Endometrial microvascular endothelial cells (primary cell): ENCODE measurements around the gene GPR78. TPM values are rescaled to one million over a fixed set of nuclear protein-coding genes. Genes with fewer than 3 reads are reported as not detected.

Source experiments
- in situ Hi-C: cut with HindIII; loops from 2 replicates; pipeline ENCODE4 v1.10.0; 2017; ENCODE audit warnings: low sequenced_read_pairs, low pct_unique_long_range_greater_than_20kb; ENCODE audit errors: inconsistent ontology term
- total RNA-seq: library from RNA; depleted of rRNA; stranded (reverse); fragments of >200 nt; gene quantifications from one replicate; pipeline ENCODE4 v1.2.3, GENCODE V29; 2015; ENCODE audit errors: inconsistent ontology term

GPR78 gene
- total RNA-seq, 1 donor from 2014 or later, result not detected

- in situ Hi-C loops, result no loop called here
These were observed 13.3 kb downstream of the GPR78 start for GRCh38 chr4:8593264-8594096.

GRCh38 chr4:8594097-8595038 is 14.2 kb downstream of the GPR78 start:
- in situ Hi-C loops, result no loop called here

DNA sequence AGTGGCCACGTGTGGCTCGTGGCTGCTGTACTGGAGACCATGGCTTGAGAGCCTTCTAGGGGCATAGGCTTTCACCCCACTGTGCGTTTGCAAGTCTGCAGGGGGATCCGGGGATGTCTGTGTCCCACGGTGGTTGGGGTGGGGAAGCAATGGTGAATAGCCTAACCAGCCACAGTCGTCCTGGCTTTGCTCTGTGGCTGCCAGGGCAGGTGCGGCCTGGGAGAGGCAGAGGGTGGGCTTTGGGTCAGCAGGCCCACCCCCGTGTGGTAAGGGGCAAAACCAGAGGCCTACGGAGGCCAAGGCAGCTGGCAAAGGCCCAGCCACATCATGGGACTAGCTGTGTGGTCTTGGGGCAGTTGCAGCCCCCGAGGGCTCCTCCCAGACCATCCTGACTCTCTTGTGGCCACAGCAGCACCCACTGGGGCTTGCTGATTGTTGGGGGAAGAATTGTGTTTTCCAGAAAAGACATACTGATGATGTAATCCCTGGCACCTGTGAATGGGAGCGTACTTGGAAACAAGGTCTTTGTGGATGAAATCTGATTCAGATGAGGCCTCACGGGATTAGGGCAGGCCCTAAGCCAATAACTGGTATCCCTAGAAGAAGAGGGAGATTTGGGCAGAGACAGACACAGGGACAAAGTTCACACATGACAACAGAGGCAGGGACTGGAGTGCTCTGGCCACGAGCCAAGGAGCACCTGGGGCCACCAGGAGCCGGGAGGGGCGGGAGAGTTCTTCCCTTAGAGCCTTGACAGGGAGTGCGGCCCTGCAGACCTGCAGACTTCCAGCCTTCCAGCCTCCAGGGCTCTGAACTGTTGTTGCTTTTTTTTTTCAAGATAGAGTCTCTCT is 15.3 kb downstream of the GPR78 start:
- in situ Hi-C loops, result no loop called here

DNA sequence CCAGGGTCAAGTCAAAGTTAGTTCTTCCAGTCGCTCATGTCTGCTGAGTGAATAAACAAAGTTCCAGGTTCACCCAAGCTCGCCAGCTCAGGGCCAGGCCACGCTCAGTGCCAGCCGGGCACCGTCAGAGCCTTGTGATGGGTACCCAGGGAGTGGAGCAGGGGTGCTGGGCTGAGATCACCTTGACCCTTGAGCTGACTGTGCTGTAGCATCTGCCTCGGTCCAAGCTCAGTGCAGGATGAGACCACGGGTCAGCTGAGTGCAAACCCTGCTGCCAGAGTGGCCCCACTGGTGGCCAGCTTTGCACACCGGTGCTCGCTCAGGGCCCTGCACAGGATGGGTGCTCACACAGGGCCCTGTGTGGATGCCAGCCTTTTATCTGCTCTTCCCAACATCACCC is 16.7 kb downstream of the GPR78 start:
- in situ Hi-C loops, result no loop called here

DNA sequence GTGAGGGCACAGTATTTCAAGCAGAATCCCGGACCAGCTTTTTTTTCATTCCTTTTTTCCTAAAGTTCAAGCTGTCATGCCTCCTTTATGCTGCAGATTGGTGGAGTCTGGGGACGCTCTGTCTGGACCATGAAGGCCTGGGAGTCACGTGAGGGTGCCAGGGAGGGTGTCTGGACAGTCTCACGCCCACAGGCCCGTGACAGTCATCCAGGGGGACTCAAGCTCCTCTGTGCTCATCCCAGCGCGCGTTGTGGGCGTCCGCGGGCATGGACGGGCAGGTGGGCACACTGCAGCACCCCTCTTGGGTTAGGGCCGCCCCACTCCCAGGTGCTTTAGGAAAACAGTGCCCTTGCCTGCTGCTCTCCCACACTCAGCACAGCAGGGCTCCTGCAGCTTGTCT is 17.1 kb downstream of the GPR78 start:
- in situ Hi-C loops, result no loop called here

DNA sequence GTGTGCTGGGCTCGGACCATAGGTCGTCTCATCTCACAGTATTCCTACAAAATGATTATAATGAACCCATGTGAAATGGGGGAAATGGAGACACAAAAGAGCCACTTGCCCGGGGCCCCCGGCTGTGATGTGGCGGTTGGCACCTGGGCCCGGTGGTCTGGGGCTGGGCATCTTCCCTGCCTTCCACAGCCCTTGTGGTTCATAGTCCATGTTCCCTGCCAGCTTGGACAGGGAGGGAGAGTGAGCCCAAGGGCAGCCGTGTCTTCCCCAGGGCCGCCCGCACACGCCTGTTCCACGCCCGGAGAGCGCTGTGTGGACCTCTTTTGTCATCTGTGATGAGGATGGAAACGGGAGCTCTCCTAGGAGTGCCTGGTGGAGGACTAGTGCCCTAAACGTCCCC is 17.6 kb downstream of the GPR78 start:
- in situ Hi-C loops, result no loop called here

DNA sequence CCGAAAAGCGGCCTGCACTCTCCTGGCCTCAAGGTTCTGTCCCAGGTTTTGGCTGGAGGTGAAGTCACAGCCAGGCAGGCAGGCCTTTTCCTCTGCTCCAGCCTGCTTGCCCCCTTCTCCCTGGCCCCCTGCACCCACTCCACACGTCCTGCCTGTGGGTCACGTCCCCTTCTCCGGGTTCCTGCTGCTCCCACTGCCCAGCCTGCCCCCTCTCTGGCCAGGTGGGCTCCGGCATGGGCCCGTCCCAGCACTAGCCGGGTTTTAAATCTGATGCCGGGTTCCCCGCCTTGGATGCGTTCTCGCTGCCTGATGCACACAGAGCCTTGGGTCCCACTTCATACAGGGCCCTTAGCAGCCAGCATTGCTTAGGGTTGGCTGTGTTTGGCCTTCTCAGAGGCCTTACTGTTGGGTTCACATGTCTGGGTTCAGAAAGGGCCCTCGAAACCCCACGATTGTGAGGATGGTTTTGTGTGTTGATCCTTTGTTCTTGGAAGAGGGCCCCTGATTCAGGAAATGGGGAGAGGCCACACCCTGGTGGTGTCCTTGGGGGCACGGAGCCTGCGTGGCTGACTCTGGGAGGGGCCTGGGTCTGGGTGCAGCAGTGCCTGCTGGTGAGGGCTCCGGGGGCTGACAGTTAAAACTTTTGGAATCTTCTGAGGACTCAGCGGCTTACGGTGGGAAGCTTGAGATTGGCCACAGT is 18.3 kb downstream of the GPR78 start:
- in situ Hi-C loops, result no loop called here

DNA sequence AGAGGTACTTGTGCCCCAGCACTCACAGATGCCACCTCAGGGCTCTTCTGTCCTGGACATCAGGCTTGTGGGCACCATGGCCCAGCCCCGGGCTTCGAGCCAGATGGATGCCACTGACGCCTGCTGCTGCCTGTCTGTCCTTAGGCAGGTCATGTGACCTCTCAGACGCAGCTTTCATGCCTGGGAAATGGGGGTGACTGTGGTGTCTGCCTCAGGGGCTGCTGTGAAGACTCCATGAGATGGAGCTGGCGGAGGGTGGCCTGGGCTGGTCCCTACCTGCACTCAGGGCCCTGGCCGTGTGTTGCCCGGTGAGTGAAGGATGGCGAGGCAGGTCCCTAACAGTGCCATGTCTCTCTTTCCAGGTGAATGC is 18.9 kb downstream of the GPR78 start:
- in situ Hi-C loops, result no loop called here

DNA sequence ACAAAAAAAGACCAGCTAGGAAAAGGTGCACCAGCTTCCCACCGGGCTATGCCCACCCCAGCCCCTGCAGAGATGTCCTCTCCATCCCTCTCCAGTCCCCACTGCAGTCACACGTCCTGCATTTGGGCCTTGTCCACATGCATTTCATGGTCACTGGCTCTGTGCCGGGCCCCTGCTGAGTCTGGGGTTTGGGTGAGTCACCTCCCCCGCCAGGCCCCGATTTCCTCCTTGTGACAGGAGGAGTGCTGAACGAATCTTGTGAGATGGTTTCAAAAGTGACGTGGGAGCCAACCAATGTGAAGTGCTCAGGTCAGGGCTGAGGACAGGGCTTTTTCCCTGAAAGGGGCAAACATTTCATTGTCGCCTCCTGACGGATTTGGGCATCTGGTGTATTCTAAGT is 19.5 kb downstream of the GPR78 start:
- in situ Hi-C loops, result no loop called here

- in situ Hi-C loops, result no loop called here
These were observed 20.1 kb downstream of the GPR78 start for GRCh38 chr4:8600266-8600665.

DNA sequence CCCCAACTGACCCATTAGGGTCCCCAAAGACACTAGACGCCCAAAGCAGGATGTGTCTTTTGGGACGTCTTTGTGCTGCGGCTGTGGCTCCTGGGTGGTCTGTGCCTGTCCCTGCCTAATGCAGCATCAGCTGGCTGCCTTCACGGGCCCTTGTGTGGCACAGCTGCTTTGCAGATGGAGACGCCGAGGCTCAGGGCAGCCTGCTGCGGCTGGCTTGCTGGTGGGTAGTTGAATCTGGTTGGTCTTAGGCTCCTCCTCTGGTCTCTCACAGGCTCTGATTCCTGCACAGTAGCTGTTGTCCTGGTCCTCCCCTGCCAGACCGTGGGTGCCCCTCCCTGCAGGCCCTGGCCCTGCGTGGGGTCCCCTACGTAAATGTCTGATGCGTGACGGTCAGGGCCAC is 20.5 kb downstream of the GPR78 start:
- in situ Hi-C loops, result no loop called here

DNA sequence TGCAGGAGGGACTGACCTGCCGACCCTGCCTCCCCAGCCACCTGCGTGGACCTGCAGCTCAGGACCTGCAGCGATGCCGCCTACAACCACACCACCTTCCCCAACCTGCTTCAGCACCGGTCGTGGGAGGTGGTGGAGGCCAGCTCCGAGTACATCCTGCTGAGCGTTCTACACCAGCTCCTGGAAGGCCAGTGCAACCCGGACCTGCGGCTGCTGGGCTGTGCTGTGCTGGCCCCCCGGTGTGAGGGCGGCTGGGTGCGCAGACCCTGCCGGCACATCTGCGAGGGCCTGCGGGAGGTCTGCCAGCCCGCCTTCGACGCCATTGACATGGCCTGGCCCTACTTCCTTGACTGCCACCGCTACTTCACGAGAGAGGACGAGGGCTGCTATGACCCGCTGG is 20.9 kb downstream of the GPR78 start:
- in situ Hi-C loops, result no loop called here

GRCh38 chr4:8601556-8601955 is 21.4 kb downstream of the GPR78 start:
- in situ Hi-C loops, result no loop called here

DNA sequence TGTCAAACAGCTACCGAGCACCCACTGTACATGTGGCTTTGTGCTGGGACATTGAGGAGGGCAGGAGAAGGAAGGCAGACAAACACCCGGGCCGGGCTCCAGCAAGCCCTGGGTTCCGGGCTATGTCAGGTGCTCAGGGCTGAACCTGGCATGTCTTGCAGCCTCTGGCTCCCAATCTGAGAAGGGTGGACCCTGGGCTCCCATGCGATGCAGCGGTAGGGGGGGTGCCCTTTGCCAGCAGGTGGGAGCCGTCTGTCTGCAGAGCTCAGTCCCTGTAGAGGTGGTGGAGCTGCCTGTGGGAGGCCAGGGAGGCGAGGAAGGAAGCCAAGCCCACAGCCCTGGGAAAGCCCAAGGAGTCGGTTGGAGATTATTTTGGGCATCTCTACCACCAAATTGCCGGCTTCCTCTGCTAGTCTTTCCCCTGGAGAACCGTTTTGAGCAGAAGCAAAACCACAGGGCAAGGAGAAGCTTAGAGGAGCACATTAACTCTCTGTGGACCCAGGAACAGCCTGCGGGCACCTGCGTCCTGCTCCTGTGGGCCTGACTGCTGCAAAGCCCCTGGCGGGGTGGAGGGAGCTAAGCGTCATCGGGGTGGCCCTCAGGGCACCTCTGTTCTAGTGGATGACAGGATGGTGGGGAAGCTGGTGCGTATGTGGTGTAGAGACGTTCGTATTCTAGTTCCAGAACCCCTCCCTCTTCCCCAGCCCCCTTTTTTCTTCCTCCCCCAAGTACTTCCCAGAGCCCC is 22.7 kb downstream of the GPR78 start:
- in situ Hi-C loops, result no loop called here

DNA sequence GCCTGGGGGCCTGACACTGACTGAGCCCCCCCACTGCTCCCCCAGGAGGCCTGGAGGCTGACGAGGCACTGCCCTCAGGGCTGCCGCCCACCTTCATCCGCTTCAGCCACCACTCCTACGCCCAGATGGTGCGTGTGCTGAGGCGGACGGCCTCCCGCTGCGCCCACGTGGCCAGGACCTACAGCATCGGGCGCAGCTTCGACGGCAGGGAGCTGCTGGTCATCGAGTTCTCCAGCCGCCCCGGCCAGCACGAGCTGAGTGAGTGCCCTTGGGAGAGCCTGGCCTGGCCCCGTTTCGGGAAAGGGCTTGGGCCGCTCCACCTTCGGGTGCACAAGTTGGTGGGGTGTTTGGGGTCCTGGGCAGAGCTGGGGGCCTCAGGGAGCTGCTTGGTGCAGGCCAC is 23.7 kb downstream of the GPR78 start:
- in situ Hi-C loops, result no loop called here

GRCh38 chr4:8605289-8605688 is 25.1 kb downstream of the GPR78 start:
- in situ Hi-C loops, result no loop called here

DNA sequence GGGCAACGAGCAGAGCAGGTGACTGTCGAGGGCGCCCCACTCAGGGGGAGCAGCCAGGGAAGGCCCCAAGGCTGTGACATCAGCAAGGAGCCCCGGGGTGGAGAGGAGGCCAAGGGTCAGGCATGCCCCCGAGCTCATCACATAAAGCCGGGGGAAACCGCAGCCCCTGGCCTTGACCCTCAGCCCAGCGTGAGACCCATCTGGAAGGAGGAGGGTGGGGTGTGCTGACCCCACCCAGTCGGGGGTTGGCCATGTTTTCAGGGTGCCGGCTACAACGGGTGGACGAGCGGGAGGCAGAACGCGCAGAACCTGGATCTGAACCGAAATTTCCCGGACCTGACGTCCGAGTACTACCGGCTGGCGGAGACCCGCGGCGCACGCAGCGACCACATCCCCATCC is 26.3 kb downstream of the GPR78 start:
- in situ Hi-C loops, result no loop called here

DNA sequence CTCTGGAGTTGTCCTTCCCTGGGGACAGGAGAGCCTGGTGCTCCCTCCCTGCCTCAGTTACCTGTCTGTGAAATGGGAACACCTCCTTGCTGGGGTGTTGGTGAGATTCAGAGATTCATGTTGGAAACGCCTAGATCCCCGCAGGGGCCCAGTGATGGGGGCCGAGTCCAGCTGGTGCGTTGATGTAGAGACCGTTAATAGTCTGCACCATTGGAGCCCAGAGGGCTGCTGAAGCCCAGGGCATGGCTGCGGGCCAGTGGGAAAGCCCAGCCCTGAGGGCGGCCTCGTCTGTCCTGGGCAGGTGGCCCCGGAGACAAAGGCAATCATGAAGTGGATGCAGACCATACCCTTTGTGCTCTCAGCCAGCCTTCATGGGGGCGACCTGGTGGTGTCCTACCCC is 26.8 kb downstream of the GPR78 start:
- in situ Hi-C loops, result no loop called here
